SK-N-SH treated with all-trans-retinoic acid at 6 μM for 48 hours (cell line): ENCODE results near the gene MPP3.

Experiments
- ARNTL ChIP-seq: fragments of 450-650 bp; formaldehyde crosslinking; IDR thresholded peaks from 2 replicates; pipeline ENCODE4 v1.5.0; 2020; ENCODE audit warnings: low read depth, mild to moderate bottlenecking, moderate library complexity, borderline replicate concordance
- CSDC2 ChIP-seq: fragments of 250-450 bp; sonication (Bioruptor Pico); IDR thresholded peaks from 2 replicates; pipeline ENCODE4 v1.5.0; 2020; ENCODE audit warnings: mild to moderate bottlenecking, moderate library complexity
- ESRRG ChIP-seq: fragments of 250-450 bp; sonication (Bioruptor Pico); IDR thresholded peaks from 2 replicates; pipeline ENCODE4 v1.6.1; 2021; ENCODE audit warnings: mild to moderate bottlenecking
- OSR1 ChIP-seq: fragments of 250-450 bp; sonication (Bioruptor Pico); IDR thresholded peaks from 2 replicates; pipeline ENCODE4 v1.8.0; 2022; ENCODE audit warnings: moderate library complexity, mild to moderate bottlenecking, inconsistent platforms
- POU6F1 ChIP-seq: fragments of 250-450 bp; sonication (Bioruptor Pico); IDR thresholded peaks from 2 replicates; pipeline ENCODE4 v1.8.0; 2021; ENCODE audit warnings: low read depth, mild to moderate bottlenecking, moderate library complexity, borderline replicate concordance
- RARB ChIP-seq: fragments of 250-450 bp; sonication (Bioruptor Pico); IDR thresholded peaks from 2 replicates; pipeline ENCODE4 v1.8.0; 2021; ENCODE audit warnings: mild to moderate bottlenecking, moderate library complexity
- SNAI2 ChIP-seq: fragments of 250-450 bp; sonication (Bioruptor Pico); IDR thresholded peaks from 2 replicates; pipeline ENCODE4 v1.5.0; 2020; ENCODE audit warnings: mild to moderate bottlenecking, moderate library complexity
- ZC3H10 ChIP-seq: fragments of 250-450 bp; sonication (Bioruptor Pico); IDR thresholded peaks from 2 replicates; pipeline ENCODE4 v1.5.1; 2021; ENCODE audit warnings: mild to moderate bottlenecking, moderate library complexity
- ZFP3 ChIP-seq: fragments of 250-450 bp; sonication (Bioruptor Pico); IDR thresholded peaks from 2 replicates; pipeline ENCODE4 v1.5.0; 2020; ENCODE audit warnings: mild to moderate bottlenecking, moderate library complexity
- ZFP30 ChIP-seq: fragments of 450-650 bp; formaldehyde crosslinking; IDR thresholded peaks from 2 replicates; pipeline ENCODE4 v1.5.0; 2022; ENCODE audit warnings: mild to moderate bottlenecking, moderate library complexity
- ZNF565 ChIP-seq: fragments of 450-650 bp; formaldehyde crosslinking; conservative IDR thresholded peaks from 2 replicates; pipeline ENCODE4 v1.5.0; 2020; ENCODE audit warnings: low read depth, mild to moderate bottlenecking, moderate library complexity
- ZNF8 ChIP-seq: fragments of 450-650 bp; formaldehyde crosslinking; IDR thresholded peaks from 2 replicates; pipeline ENCODE4 v1.5.0; 2020; ENCODE audit warnings: mild to moderate bottlenecking, moderate library complexity
- TF ChIP-seq, protein P1 (sequence below): fragments of 250-450 bp; sonication (Bioruptor Pico); IDR thresholded peaks from 2 replicates; pipeline ENCODE4 v1.8.0; 2020; ENCODE audit warnings: mild to moderate bottlenecking, moderate library complexity, borderline replicate concordance
- TF ChIP-seq, protein P2 (sequence below): fragments of 250-450 bp; sonication (Bioruptor Pico); IDR thresholded peaks from 2 replicates; pipeline ENCODE4 v1.5.1; 2020; ENCODE audit warnings: low read depth, mild to moderate bottlenecking, moderate library complexity

DNA sequence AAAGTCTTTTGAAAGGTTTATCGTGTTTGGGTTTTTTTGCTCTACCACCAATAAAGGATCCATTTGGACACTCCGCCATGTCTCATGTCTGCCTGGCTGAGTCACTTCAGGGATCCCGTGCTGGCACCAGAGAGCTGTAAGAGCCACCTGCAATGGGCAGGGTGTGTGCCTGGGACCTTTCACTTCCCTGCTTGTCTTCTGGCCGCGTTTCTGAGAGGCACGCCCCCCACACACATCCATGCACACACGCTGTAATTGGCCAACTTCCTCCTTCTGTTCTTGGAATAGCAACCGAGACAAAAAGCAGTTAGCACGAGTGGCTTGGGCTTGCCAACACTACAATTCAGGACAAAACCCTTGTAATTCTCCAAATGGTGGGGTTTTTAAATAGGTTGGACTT, 64.6 kb downstream of the MPP3 start:
- TF ChIP-seq ZFP3 (CRISPR knock-in tag) (no peak), ARNTL (CRISPR knock-in tag) (no peak), RARB (CRISPR knock-in tag) (no peak), SNAI2 (CRISPR knock-in tag) (no peak), CSDC2 (no peak), ZNF8 (CRISPR knock-in tag) (no peak), ZFP30 (no peak), ZC3H10 (CRISPR knock-in tag) (no peak), ESRRG (CRISPR knock-in tag) (no peak), ZNF565 (CRISPR knock-in tag) (no peak), OSR1 (CRISPR knock-in tag) (no peak), POU6F1 (no peak)
- TF ChIP-seq, protein P1, sequence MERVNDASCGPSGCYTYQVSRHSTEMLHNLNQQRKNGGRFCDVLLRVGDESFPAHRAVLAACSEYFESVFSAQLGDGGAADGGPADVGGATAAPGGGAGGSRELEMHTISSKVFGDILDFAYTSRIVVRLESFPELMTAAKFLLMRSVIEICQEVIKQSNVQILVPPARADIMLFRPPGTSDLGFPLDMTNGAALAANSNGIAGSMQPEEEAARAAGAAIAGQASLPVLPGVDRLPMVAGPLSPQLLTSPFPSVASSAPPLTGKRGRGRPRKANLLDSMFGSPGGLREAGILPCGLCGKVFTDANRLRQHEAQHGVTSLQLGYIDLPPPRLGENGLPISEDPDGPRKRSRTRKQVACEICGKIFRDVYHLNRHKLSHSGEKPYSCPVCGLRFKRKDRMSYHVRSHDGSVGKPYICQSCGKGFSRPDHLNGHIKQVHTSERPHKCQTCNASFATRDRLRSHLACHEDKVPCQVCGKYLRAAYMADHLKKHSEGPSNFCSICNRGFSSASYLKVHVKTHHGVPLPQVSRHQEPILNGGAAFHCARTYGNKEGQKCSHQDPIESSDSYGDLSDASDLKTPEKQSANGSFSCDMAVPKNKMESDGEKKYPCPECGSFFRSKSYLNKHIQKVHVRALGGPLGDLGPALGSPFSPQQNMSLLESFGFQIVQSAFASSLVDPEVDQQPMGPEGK (CRISPR knock-in tag): no peak
- TF ChIP-seq, protein P2, sequence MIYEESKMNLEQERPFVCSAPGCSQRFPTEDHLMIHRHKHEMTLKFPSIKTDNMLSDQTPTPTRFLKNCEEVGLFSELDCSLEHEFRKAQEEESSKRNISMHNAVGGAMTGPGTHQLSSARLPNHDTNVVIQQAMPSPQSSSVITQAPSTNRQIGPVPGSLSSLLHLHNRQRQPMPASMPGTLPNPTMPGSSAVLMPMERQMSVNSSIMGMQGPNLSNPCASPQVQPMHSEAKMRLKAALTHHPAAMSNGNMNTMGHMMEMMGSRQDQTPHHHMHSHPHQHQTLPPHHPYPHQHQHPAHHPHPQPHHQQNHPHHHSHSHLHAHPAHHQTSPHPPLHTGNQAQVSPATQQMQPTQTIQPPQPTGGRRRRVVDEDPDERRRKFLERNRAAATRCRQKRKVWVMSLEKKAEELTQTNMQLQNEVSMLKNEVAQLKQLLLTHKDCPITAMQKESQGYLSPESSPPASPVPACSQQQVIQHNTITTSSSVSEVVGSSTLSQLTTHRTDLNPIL (CRISPR knock-in tag): no peak
